Transverse colon (tissue), 4 donors: ENCODE results near the gene TTL. TPM values are rescaled to one million over a fixed set of nuclear protein-coding genes. Genes with fewer than 3 reads are reported as not detected.
A peak's percentile ranks its signal among the peaks of the same experiment; 100 is the strongest.

Experiments used
- DNase-seq: peaks from one replicate; pipeline ENCODE4 v3.0.0-alpha.2; 2019
- H3K27ac ChIP-seq, 4 donors: fragments of 200-600 bp; sonication (generic); 2 replicates each; pipeline ENCODE4 v1.5.1; 2016 to 2018; ENCODE audit warnings: inconsistent platforms in 4 of 4
- H3K27me3 ChIP-seq: fragments of 200-600 bp; sonication (generic); 2 replicates; pipeline ENCODE4 v1.5.1; 2017; ENCODE audit warnings: inconsistent platforms
- H3K36me3 ChIP-seq, 4 donors: fragments of 200-600 bp; sonication (generic); 2 replicates each; pipeline ENCODE4 v1.5.1; 2017 to 2019; ENCODE audit warnings: inconsistent platforms in 4 of 4
- H3K4me1 ChIP-seq, 4 donors: fragments of 200-600 bp; sonication (generic); 2 replicates each; pipeline ENCODE4 v1.5.1; 2017 to 2020; ENCODE audit warnings: inconsistent platforms in 4 of 4
- H3K4me3 ChIP-seq, 4 donors: fragments of 200-600 bp; sonication (generic); 1 replicate in 1 of 4; 2 replicates in 3 of 4; pipeline versions ENCODE4 v1.5.1 to v1.6.1; 2017 to 2019; ENCODE audit warnings: inconsistent platforms in 4 of 4
- H3K9me3 ChIP-seq, 2 donors: fragments of 200-600 bp; sonication (generic); 2 replicates each; pipeline ENCODE4 v1.5.1; 2017 to 2019; ENCODE audit warnings: inconsistent platforms in 2 of 2
- EP300 ChIP-seq: sonication (generic); formaldehyde crosslinking; IDR thresholded peaks from one replicate; pipeline ENCODE4 v1.6.1; 2017; ENCODE audit warnings: antibody characterized with exemption, low read depth
- POLR2A ChIP-seq: fragments of 450-650 bp; IDR thresholded peaks from one replicate; pipeline ENCODE4 v1.6.1; 2016; ENCODE audit warnings: antibody characterized with exemption, mild to moderate bottlenecking, moderate library complexity
- POLR2AphosphoS5 ChIP-seq, 3 donors: sonication (generic); formaldehyde crosslinking; IDR thresholded peaks; one replicate each; pipeline ENCODE4 v1.6.1; 2016; ENCODE audit warnings: antibody characterized with exemption in 3 of 3
- WGBS, 2 donors: methylation state at CpG; one replicate each; pipeline ENCODE4 v1.1.5; 2018; ENCODE audit warnings: low coverage in 1 of 2; 5-methylcytosine and 5-hydroxymethylcytosine counted together
- in situ Hi-C, 4 donors: fragments of 200-750 bp; cut with MboI; loops; one replicate each; pipeline versions ENCODE4 v1.15.0 to v1.15.1; 2017; ENCODE audit warnings: low sequenced_read_pairs in 3 of 4, low pct_ligation_motif_present in 1 of 4, low pct_unique_long_range_greater_than_20kb in 1 of 4
- intact Hi-C: fragments of 100-400 bp; cut with DNase I; formaldehyde crosslinking; loops from one replicate; pipeline ENCODE4 v1.15.1; 2023; ENCODE audit warnings: low total_unique reads
- total RNA-seq, 4 donors: library from RNA; depleted of rRNA; stranded (reverse); fragments of >200 nt; gene quantifications; one replicate each; pipeline ENCODE4 v1.1.0, GENCODE V29; 2016
- TF ChIP-seq, protein P1 (sequence below), 5 experiments: fragments of 200-600 bp in 3 of 5; fragments of 450-650 bp in 2 of 5; sonication (generic) in 3 of 5; IDR thresholded peaks; 1 replicate in 2 of 5; 2 replicates in 3 of 5; pipeline ENCODE4 v1.5.1; 2016 to 2017; ENCODE audit warnings: antibody characterized with exemption in 5 of 5, inconsistent platforms in 3 of 5, mild to moderate bottlenecking in 2 of 5, moderate library complexity in 1 of 5

Gene TTL
- total RNA-seq, 4 donors from 2014 or later = 7.9 to 61.3 (median 16.6) TPM

DNA sequence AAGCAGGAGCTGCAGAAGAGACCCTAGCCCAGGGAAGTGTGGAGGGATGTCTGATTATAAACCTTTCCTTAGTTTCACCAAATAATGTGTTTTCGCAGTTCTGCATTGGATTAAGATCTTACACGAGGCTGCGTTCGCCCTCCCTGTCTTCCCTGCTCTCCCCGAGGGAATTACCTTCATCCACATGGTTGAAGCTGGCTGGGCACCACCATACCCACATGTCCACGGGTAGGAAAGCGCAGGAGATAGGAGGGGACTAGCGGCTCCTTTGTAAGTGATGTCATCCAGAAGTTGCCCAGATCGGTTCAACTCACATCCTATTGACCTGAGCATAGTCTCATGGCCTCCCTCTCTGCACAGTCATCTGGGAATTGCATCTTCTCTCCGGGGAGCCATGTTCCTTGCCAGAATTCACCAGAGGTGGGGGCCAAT, 1.1 kb downstream of the TTL start:
- Histone ChIP-seq H3K27ac (peak overlapping the region; percentile 89 to 96 (median 92)), H3K4me3 (peak overlapping the region; percentile 40 to 85 (median 83)), H3K9me3 (no peaks in the 10 kb centered on the region), H3K27me3 (no peaks in the 10 kb centered on the region), H3K36me3 (no peaks in the 10 kb centered on the region), H3K4me1 (peaks cover 7 to 20% (median 15%) of the 10 kb centered on the region in 4 donors)
- in situ Hi-C loops (loop anchor here in 3 of 4 donors (10.0 to 25.0 kb wide), 3 partner anchors 92 to 254 kb away; partner anchors contain the start of gene CHCHD5 (in 1 of the 3)), intact Hi-C loops (no loop called here)
- DNase-seq = no peak
- TF ChIP-seq EP300 (no peak), POLR2A (no peak), POLR2AphosphoS5 (IDR thresholded peaks at IDR 0.05) (no peak)
- TF ChIP-seq, protein P1, sequence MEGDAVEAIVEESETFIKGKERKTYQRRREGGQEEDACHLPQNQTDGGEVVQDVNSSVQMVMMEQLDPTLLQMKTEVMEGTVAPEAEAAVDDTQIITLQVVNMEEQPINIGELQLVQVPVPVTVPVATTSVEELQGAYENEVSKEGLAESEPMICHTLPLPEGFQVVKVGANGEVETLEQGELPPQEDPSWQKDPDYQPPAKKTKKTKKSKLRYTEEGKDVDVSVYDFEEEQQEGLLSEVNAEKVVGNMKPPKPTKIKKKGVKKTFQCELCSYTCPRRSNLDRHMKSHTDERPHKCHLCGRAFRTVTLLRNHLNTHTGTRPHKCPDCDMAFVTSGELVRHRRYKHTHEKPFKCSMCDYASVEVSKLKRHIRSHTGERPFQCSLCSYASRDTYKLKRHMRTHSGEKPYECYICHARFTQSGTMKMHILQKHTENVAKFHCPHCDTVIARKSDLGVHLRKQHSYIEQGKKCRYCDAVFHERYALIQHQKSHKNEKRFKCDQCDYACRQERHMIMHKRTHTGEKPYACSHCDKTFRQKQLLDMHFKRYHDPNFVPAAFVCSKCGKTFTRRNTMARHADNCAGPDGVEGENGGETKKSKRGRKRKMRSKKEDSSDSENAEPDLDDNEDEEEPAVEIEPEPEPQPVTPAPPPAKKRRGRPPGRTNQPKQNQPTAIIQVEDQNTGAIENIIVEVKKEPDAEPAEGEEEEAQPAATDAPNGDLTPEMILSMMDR (IDR thresholded peaks at IDR 0.05) = no peak
- WGBS, 2 donors = 0 to 9% methylated on average over 1 to 10 of the region's 10 CpGs

DNA sequence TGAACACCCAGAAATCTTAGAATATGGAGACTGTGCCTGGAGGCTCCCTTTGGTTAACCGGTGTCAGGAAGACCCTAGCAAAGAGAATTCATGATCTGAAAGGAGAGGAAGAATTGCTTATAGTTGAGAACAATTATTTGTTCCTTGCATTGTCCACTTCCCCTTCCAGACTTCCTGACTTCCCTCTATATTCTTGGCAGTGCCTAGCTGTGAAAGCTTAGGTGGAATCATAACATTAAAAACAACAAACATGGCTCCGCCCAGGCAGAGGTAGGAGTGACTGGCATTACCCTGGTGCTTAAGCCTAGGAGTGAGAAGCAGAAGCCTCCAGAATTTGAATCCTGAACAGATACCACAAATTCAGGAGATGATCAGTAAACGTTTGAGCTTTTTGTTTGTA, 1.9 kb downstream of the TTL start:
- WGBS, 2 donors = 85 to 87% methylated on average over 2 to 3 of the region's 3 CpGs
- H3K9me3 ChIP-seq = no peaks in the 10 kb centered on the region
- no peaks in the 10 kb centered on the region for H3K27me3 ChIP-seq
- H3K4me1 ChIP-seq = peaks cover 7 to 20% (median 15%) of the 10 kb centered on the region in 4 donors
- intact Hi-C loops (no loop called here), in situ Hi-C loops (loop anchor here in 3 of 4 donors (10.0 to 25.0 kb wide), 3 partner anchors 91 to 253 kb away; partner anchors contain the start of gene CHCHD5 (in 1 of the 3))
- peak overlapping the region in 1 of 4 donors; percentile 95 for H3K27ac ChIP-seq
- no peak for DNase-seq
- H3K4me3 ChIP-seq = no peak overlapping the region
- no peaks in the 10 kb centered on the region for H3K36me3 ChIP-seq
- TF ChIP-seq EP300 = no peak
- TF ChIP-seq POLR2A = no peak
- TF ChIP-seq, protein P1 (IDR thresholded peaks at IDR 0.05) = no peak
- TF ChIP-seq POLR2AphosphoS5 (IDR thresholded peaks at IDR 0.05) = no peak

DNA sequence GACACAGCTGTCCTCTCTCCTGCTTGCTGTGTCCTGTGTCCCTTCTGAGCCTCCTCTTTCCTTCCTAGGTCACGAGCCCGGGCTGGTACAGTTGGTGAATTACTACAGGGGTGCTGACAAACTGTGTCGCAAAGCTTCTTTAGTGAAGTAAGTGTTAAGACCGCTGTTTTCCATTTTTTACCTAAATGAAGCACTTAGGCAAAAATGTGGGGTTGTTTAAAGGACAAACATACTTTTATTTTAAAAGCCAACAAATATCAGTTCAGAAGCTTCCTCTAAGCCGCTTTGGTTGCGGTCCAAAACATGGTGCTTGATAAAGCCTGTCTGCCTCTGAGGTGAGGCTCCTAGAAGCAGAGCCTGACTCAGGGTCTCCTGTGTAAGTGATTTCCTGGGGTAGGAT, 3.9 kb downstream of the TTL start:
- no peak overlapping the region for H3K4me3 ChIP-seq
- no peaks in the 10 kb centered on the region for H3K27me3 ChIP-seq
- no peak overlapping the region for H3K27ac ChIP-seq
- H3K36me3 ChIP-seq = no peaks in the 10 kb centered on the region
- in situ Hi-C loops (loop anchor here in 3 of 4 donors (10.0 to 25.0 kb wide), 3 partner anchors 89 to 251 kb away; partner anchors contain the start of gene CHCHD5 (in 1 of the 3)), intact Hi-C loops (no loop called here)
- no peaks in the 10 kb centered on the region for H3K9me3 ChIP-seq
- TF ChIP-seq POLR2AphosphoS5 (IDR thresholded peaks at IDR 0.05) (no peak), POLR2A (no peak), EP300 (no peak)
- TF ChIP-seq, protein P1 (IDR thresholded peaks at IDR 0.05) = no peak
- peaks cover 7 to 14% (median 13%) of the 10 kb centered on the region in 4 donors for H3K4me1 ChIP-seq
- WGBS, 2 donors = 91 to 98% methylated on average over 6 of the region's 6 CpGs
- DNase-seq = no peak

DNA sequence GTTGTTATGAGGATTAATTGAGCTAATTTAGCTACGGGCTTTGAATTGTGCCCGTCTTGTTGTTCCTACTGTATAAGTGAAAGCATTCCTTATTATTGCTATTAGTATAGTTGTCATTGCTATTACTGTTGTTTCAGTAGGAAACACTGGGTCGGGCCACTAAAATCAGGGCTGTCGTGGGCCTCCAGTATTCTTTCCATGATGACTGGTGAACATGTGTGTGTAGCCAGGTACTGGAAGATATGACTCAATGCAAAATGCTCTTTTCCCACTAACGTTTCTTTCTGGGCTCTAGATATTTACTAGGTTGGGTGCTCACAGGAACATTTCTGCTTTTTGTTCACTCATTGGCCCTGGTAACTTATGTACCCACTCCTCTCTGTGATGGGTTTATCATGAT, 4.9 kb downstream of the TTL start:
- peaks cover 7 to 13% (median 13%) of the 10 kb centered on the region in 4 donors for H3K4me1 ChIP-seq
- H3K27ac ChIP-seq = no peak overlapping the region
- no peaks in the 10 kb centered on the region for H3K27me3 ChIP-seq
- intact Hi-C loops = no loop called here
- WGBS, 2 donors = 81 to 83% methylated on average over 4 to 5 of the region's 5 CpGs
- H3K4me3 ChIP-seq = no peak overlapping the region
- in situ Hi-C loops = loop anchor here in 3 of 4 donors (10.0 to 25.0 kb wide), 3 partner anchors 88 to 250 kb away; partner anchors contain the start of gene CHCHD5 (in 1 of the 3)
- TF ChIP-seq POLR2AphosphoS5 (IDR thresholded peaks at IDR 0.05) (no peak), EP300 (no peak), POLR2A (no peak)
- TF ChIP-seq, protein P1 (IDR thresholded peaks at IDR 0.05) = no peak
- DNase-seq = no peak
- no peaks in the 10 kb centered on the region for H3K9me3 ChIP-seq
- no peaks in the 10 kb centered on the region for H3K36me3 ChIP-seq
